HG03460 (cell line): Measurements from ENCODE around the gene ASIC4.

Source experiments
- ATAC-seq: cut with Tn5 transposase; IDR thresholded peaks from one replicate; pipeline ENCODE4 v1.9.1; 2021; ENCODE audit not compliant: unreplicated experiment

The ASIC4 gene, protein sequence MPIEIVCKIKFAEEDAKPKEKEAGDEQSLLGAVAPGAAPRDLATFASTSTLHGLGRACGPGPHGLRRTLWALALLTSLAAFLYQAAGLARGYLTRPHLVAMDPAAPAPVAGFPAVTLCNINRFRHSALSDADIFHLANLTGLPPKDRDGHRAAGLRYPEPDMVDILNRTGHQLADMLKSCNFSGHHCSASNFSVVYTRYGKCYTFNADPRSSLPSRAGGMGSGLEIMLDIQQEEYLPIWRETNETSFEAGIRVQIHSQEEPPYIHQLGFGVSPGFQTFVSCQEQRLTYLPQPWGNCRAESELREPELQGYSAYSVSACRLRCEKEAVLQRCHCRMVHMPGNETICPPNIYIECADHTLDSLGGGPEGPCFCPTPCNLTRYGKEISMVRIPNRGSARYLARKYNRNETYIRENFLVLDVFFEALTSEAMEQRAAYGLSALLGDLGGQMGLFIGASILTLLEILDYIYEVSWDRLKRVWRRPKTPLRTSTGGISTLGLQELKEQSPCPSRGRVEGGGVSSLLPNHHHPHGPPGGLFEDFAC

DNA sequence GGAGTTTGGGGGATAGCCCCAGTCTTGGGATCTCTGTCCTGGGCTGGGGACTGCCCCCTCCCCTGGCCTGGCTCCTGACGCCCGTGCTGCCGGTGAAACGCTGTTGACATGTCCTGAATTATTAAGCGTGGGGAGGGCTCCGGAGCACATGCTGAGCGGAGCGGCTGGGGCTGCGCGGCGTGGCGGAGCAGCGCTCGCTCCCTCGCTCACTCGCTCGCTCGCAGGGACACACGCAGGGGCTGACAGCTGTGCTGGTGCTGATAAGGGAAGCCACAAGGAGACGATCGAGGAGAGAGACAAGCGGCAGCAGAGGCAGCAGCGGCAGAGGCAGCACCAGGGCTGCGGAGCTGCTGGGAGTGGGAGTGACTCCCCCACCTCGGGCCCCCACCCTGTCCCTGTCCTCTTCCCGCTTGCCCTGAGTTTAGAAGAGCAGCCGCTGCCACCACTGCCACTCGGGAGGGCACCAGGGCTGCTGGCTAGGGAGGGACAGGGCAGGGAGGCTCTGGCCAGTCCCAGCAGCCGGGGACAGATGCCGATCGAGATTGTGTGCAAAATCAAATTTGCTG, at the start of gene ASIC4:
ASIC4 (plus strand) TSS at position 287 of the 566 bp plus-strand sequence; CDS start at position 530, 243 bp downstream.
- ATAC-seq, result no peak

DNA sequence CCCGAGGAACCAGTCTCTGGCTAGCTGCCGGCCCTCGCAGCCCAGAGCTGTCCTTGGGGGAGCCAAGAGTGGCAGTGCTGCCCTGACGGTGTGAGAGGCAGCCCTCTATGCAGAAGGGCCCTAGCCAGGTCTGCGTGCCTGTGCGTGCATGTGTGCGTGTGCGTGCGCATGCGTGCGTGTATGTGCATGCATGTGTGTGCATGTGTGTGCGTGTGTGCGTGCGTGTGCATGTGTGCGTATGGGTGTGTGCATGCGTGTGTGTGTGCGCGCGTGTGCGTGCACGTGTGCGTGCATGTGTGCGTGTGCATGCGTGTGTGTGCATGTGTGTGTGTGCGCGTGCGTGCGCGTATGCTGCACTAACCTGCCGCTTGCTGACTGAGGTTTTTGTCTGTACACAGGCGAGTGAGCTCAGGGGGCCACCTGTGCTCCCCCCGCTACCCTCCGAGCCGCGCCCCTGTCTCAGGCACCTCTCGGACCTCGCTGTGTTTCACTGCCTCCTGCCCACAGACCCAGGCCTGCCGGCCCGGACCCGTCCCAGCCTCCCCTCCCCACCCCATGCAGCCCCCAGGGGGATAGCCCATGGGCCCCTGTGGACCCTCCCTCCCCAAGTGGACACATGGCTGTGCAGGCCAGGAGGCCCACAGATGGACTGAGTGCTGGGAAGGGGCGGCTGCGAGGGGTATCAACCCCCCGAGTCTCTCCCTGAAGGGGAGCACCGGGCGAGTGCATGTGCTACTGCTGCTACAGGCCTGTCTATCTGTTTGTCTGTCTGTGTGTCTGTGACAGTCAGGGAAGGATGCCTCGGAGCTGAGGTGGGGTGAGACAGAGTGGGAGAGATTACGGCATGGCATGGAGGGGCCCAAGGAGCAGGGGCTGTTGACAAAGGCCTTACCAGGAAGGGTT, 48.4 kb upstream of the ASIC4 start:
- ATAC-seq, result no peak

DNA sequence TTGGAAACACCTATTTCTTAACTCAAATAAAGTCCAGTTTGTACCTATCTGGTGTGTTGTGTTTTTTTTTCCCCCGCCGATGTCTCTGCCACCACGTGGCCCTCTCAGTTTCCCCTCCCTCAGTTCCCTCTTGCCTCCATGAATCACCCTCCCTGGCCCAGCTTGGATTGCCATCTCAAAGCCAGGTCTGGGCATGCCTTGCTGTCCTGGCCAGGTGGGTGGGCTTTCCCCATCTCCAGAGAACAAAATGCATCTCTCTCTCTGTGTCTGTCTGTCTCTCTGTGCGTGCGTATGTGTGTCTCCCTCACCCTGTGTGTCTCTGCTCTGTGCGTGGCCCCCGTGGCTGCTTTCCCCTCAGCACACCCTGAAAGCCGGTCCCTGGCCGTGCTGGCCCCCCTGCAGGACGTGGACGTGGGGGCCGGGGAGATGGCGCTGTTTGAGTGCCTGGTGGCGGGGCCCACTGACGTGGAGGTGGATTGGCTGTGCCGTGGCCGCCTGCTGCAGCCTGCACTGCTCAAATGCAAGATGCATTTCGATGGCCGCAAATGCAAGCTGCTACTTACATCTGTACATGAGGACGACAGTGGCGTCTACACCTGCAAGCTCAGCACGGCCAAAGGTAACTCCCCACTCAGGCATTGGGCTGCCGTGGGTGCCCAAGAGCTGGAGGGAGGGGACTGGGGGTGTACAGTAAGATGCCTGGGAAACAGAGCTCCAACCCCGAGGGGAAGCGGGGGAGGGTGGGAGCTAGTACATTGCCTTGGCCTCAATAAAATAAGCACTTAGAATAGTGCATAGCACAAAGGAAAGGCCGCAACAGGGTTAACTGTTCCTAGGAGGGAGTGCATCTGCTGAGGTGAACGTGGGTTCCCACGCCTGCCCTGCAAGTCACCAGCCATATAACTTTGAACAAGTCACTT, 47.2 kb upstream of the ASIC4 start:
- ATAC-seq, result no peak

DNA sequence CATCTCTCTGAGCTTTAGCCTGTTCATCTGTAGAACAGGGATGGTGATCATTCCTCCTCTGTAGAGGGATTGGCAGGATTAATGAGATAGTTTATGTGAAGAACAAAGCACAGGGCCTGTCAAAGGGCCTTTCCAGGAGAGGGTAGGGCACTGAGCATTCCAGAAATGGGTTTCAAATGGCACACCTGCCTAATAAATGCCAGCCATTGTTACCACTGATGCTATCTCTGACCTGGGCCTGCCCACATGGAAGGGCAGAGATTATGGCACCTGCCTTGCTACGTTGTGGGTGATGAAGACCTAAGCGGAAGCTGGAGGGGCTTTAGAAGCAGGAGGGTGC, 46.6 kb upstream of the ASIC4 start:
- no peak for ATAC-seq

DNA sequence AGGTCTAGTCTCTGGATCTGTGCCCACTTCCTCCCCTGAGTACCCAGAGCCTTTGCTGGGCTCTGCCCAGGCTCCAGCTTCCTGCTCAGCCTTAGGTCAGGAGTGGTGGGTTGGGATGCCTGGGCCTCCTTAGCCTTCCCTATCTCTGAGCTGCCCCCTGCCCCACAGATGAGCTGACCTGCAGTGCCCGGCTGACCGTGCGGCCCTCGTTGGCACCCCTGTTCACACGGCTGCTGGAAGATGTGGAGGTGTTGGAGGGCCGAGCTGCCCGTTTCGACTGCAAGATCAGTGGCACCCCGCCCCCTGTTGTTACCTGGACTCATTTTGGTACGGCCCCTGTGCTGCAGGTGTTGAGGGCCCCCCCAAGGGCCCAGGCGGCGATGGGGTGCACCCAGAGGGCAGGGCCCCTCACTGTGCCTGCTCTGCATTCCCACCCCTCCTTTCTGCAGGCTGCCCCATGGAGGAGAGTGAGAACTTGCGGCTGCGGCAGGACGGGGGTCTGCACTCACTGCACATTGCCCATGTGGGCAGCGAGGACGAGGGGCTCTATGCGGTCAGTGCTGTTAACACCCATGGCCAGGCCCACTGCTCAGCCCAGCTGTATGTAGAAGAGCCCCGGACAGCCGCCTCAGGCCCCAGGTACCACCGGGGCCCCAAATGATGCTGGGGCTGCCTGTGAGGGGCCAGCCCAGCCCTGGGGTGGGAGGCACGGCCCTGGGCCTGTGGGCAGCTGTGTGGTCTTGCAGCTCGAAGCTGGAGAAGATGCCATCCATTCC, 45.7 kb upstream of the ASIC4 start:
- no peak for ATAC-seq

DNA sequence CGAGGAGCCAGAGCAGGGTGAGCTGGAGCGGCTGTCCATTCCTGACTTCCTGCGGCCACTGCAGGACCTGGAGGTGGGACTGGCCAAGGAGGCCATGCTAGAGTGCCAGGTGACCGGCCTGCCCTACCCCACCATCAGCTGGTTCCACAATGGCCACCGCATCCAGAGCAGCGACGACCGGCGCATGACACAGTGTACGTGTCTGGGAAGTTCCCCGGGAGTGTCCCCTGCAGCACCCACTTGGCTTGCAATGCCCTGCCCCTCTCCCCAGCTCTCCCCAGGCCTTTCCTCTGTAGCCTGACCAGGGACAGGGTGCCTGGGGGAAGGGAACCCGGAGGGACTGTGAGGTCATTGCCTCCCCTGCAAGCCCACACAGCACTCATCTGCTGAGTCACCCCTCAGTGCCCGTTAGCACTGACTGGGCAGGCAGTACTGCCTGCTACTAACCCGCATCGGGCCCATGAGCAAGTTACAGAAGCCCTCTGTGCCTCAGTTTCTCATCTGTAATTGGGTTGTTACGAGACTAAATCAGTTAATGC, 45.0 kb upstream of the ASIC4 start:
- no peak for ATAC-seq

DNA sequence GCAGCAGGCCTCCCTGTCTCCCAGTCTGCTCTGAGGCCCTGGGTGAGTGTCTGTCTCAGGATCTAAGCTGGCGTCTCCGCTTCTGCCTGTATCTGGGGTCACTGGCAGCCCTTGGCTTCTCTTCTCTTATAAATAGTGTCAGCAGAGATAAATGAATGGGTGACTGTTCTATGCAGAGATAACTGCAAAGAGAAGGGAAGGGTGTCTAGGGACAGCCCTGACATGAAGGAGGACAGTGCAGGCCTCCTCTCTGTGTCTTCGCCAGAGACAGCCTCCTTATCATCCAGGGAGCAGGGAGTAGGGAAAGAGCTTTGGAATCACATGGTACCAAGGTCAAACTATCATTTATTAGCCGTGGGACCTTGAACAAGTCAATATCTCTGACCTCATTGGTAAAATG, 43.9 kb upstream of the ASIC4 start:
- ATAC-seq, result no peak

DNA sequence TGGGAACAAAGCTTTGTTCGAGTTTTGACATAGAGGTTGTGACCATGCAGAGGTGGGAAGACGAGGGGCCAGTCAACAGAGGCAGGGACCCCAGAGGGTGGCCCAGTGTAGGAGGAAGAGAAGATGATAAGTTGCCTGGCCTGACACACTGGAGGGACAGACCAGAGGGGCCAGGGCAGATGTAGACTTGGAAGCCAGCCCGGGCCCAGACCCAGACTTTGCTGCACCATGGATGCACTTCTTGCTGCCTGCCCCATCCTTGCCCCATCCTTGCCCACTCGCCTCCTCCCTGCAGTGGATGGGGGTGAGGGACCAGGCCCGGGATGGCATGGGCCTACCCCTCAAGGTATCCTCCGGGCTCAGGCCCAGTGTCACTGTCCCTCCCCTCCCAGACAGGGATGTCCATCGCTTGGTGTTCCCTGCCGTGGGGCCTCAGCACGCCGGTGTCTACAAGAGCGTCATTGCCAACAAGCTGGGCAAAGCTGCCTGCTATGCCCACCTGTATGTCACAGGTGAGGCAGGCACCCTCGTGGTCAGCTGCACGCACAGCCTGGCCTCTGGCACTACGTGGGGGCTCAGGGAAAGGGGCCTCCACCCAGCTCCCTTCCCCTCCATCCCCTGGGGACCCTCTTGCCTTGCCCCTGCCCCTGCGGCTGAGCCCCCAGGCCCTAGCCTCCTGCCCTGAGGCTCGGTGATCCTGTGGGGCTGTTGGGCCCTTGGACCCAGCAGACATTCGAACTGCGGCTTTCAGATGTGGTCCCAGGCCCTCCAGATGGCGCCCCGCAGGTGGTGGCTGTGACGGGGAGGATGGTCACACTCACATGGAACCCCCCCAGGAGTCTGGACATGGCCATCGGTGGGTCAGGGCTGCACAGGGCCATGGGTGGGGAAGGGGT, 42.6 kb upstream of the ASIC4 start:
- no peak for ATAC-seq

DNA sequence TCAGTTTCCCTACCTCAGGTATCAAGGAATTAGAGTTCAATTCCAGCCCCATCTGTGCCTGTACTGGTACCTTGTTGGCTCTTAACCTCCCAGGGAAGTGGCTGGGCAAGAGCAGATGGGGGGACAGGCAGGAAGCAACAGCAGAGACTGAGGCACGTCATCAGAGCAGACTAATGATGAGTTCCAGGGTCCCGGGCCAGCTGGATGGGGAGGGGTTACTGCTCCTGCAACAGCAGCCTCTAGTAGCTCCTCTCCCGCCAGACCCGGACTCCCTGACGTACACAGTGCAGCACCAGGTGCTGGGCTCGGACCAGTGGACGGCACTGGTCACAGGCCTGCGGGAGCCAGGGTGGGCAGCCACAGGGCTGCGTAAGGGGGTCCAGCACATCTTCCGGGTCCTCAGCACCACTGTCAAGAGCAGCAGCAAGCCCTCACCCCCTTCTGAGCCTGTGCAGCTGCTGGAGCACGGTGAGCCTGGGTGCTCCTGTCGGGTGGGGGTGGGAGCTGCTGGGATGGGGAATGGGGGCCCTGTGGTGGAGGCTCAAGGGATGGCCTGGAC, 41.6 kb upstream of the ASIC4 start:
- no peak for ATAC-seq

DNA sequence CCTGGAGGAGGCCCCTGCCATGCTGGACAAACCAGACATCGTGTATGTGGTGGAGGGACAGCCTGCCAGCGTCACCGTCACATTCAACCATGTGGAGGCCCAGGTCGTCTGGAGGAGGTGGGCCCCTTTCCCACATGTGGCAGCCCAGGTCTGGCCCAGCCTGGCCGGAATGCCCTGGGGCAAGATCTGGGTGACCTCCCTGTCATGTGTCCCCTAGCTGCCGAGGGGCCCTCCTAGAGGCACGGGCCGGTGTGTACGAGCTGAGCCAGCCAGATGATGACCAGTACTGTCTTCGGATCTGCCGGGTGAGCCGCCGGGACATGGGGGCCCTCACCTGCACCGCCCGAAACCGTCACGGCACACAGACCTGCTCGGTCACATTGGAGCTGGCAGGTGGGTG, 40.8 kb upstream of the ASIC4 start:
- ATAC-seq, result no peak

DNA sequence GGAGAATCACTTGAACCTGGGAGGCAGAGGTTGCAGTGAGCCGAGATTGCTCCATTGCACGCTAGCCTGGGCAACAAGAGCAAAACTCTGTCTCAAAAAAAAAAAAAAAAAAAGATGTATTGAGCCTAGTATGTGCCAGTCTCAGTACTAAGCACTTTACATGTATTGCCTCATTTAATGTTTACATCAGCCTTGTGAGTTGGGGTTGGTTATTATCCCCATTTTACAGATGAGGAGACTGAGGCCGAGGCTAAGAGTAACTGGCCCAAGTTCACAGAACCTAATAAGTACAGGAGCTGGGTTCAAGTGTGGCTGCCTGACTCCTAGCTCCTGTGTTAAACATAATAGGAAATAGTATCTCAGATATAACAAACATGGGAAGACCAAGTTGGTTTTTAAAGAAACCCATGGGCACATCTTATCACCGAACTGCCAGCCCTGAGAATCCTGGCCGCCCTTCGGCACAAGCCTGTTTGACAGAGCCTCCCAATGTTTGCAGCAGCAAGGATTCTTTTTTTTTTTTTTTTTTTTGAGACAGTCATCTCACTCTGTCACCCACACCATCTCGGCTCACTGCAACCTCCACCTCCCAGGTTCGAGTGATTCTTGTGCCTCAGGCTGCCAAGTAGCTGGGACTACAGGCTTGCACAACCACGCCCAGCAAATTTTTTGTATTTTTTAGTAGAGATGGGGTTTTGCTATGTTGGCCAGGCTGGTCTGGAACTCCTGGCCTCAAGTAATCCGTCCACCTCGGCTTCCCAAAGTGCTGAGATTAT, 39.8 kb upstream of the ASIC4 start:
- no peak for ATAC-seq

DNA sequence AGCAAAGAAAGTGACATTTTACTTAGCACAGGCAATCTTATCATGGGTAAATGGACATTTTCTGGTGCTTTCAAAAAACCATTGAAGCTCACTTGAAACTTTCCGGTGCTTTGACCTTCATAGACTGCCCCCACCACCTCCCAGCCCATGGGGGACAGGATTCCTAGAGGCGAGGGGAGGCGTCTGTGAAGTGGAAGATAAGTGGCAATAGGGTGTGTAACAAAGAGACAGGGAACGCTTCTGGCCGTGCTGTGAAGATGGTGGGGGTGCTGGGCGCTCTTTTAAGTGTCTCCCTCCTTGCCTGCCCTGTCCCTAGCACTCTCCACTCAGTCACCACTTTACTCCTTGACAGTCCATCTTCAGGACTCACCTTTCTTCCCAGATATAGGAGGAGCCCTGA, 39.0 kb upstream of the ASIC4 start:
- ATAC-seq, result no peak

DNA sequence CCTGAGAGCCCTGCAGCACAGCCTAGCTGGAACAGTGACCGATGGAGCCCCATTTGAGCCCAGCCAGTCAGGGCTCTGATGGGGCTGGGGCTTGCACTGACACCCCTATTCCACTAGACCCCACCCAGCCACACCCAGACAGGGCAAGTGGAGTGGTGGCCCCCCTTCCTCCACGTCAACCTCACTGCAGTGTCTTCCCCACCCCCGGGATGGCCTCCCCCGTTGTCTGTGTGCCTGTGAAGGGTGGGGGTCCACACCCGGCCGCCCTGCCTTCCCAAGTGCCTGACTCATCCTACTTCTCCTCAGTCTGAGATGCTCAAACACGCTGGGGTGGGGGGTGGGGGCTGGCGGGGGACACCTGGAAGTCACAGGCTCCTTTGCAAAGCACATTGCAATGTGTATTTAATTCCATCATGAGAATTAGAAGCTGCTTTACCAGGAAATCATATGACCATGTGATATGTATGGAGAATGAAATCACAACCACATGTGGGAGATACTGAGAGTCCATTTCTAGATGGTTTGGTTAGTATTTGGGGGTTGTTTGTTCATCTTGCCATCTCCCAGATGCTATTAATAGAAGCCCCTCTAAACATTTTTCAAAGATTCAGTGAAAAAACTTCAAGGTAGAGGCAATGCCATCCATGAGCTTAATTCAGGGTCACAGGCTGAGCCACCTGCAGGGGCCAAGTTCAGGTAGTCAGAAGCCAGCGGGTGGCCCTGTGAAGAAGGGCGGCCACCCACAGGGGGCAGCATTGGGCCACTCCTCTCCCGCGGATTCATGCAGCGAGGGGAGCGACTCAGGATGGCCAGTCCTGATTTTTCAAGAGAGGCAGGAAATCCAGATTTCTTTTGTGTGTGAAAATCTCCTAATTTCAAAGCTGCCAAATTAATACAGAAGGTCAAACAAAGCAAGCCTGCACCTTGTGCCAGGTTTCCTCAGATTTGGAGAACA, 38.3 kb upstream of the ASIC4 start:
- ATAC-seq, result no peak

DNA sequence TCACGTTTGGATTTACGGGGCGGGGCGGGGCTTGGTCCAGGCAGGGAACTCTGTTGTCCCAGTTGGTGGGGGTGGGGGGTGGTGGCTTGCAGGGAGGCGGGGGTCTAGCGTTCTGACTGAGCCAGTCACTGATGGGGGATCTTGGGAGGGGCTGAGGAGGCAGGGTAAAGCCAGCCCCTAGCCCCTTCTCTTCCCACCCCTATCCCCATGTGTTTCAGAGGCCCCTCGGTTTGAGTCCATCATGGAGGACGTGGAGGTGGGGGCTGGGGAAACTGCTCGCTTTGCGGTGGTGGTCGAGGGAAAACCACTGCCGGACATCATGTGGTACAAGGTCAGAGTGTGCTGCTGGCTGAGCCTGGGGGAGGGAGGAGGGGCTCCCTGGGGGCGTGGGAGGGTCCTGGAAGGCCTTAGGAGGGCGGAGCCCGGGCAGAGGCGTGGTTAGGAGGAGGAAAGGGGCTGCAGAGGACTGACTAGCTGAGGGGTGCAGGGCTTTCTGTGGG, 37.6 kb upstream of the ASIC4 start:
- ATAC-seq, result no peak

DNA sequence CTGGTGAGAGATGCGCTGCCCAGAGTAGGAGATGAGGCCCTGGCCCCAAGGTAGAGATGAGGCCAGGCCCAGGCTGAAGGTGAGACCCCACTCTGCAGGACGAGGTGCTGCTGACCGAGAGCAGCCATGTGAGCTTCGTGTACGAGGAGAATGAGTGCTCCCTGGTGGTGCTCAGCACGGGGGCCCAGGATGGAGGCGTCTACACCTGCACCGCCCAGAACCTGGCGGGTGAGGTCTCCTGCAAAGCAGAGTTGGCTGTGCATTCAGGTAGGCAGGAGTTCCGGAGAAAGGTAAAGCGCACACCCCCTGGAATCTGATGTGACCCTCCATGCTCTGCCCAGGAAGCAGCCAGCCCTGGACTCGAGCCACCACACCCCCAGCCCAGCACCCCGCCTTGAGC, 37.1 kb upstream of the ASIC4 start:
- ATAC-seq, result no peak

DNA sequence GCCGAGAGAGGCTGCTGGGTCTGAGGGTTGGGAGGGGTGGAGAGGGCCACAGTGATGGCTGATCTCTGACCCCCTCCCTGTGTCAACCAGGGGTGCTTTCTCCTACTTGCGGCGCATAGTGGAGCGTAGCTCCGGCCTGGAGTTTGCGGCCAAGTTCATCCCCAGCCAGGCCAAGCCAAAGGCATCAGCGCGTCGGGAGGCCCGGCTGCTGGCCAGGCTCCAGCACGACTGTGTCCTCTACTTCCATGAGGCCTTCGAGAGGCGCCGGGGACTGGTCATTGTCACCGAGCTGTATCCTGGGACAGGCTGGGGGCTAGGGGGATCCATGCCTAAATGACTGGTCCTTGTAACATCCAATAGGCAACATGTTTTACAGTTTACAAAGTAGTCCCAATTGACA, 36.5 kb upstream of the ASIC4 start:
- no peak for ATAC-seq
